Neuronal stem cell (in vitro differentiated cells): ENCODE measurements around the gene PPM1K. TPM values are rescaled to one million over a fixed set of nuclear protein-coding genes. Genes with fewer than 3 reads are reported as not detected.
A peak's percentile ranks its signal among the peaks of the same experiment; 100 is the strongest.

Experiments
- DNase-seq: peaks from one replicate; pipeline ENCODE4 v3.0.0-alpha.2; 2013; ENCODE audit warnings: low spot score
- H2AFZ ChIP-seq: one replicate; pipeline ENCODE4 v1.6.1; 2013; ENCODE audit warnings: mild to moderate bottlenecking, low read length, inconsistent platforms
- H2AK5ac ChIP-seq: 2 replicates; pipeline ENCODE4 v1.6.1; 2013; ENCODE audit warnings: low read depth, mild to moderate bottlenecking, inconsistent platforms, low read length, moderate library complexity, mixed read lengths
- H2BK120ac ChIP-seq: 2 replicates; pipeline ENCODE4 v1.6.1; 2013; ENCODE audit warnings: low read depth, mild to moderate bottlenecking, inconsistent platforms, low read length, moderate library complexity, mixed read lengths
- H2BK12ac ChIP-seq: one replicate; pipeline ENCODE4 v1.6.1; 2013; ENCODE audit warnings: low read length, inconsistent platforms
- H2BK15ac ChIP-seq: 2 replicates; pipeline ENCODE4 v1.6.1; 2013; ENCODE audit warnings: mild to moderate bottlenecking, low read length, inconsistent platforms, mixed read lengths
- H2BK5ac ChIP-seq: one replicate; pipeline ENCODE4 v1.6.1; 2013; ENCODE audit warnings: inconsistent platforms, mild to moderate bottlenecking, low read length, moderate library complexity
- H3K14ac ChIP-seq: one replicate; pipeline ENCODE4 v1.6.1; 2013; ENCODE audit warnings: low read length, inconsistent platforms
- H3K18ac ChIP-seq: 2 replicates; pipeline ENCODE4 v1.6.1; 2013; ENCODE audit warnings: low read length, inconsistent platforms
- H3K23ac ChIP-seq: 2 replicates; pipeline ENCODE4 v1.6.1; 2013; ENCODE audit warnings: low read depth, mild to moderate bottlenecking, mixed read lengths, low read length, inconsistent platforms; ENCODE audit not compliant: poor library complexity
- H3K27ac ChIP-seq: replicated peaks from 3 replicates; pipeline ENCODE4 v1.5.1; 2013; ENCODE audit warnings: low read length, inconsistent platforms
- H3K27me3 ChIP-seq, 3 experiments: 2 replicates each; pipeline ENCODE4 v1.6.1; 2013; ENCODE audit warnings: low read length in 3 of 3, mild to moderate bottlenecking in 2 of 3, inconsistent platforms in 1 of 3, low read depth in 1 of 3, mixed read lengths in 1 of 3, moderate library complexity in 1 of 3; ENCODE audit not compliant: control insufficient read depth in 3 of 3, insufficient read depth in 3 of 3
- H3K36me3 ChIP-seq, 2 donors: replicated peaks in 1 of 2; 2 replicates each; pipeline ENCODE4 v1.6.1; 2013; ENCODE audit warnings: low read length in 2 of 2; ENCODE audit not compliant: control insufficient read depth in 2 of 2, insufficient read depth in 2 of 2
- H3K4ac ChIP-seq: 2 replicates; pipeline ENCODE4 v1.6.1; 2013; ENCODE audit warnings: inconsistent platforms, mild to moderate bottlenecking, low read length, moderate library complexity
- H3K4me1 ChIP-seq, 2 donors: 1 replicate in 1 of 2; 2 replicates in 1 of 2; pipeline ENCODE4 v1.6.1; 2013; ENCODE audit warnings: low read length in 2 of 2, low read depth in 1 of 2; ENCODE audit not compliant: control insufficient read depth in 2 of 2, insufficient read depth in 1 of 2
- H3K4me2 ChIP-seq: one replicate; pipeline ENCODE4 v1.6.1; 2013; ENCODE audit warnings: mild to moderate bottlenecking, low read length, inconsistent platforms; ENCODE audit not compliant: insufficient read depth, poor library complexity, severe bottlenecking
- H3K4me3 ChIP-seq, 2 donors: 2 replicates each; pipeline ENCODE4 v1.5.1; 2013; ENCODE audit warnings: low read length in 2 of 2, mild to moderate bottlenecking in 2 of 2, inconsistent platforms in 1 of 2, moderate library complexity in 1 of 2
- H3K79me1 ChIP-seq: one replicate; pipeline ENCODE4 v1.6.1; 2013; ENCODE audit warnings: low read depth, mild to moderate bottlenecking, inconsistent platforms, low read length, moderate library complexity
- H3K9ac ChIP-seq: one replicate; pipeline ENCODE4 v1.6.1; 2013; ENCODE audit warnings: mild to moderate bottlenecking, low read depth, low read length, inconsistent platforms; ENCODE audit not compliant: poor library complexity
- H3K9me3 ChIP-seq, 2 donors: replicated peaks in 1 of 2; 2 replicates each; pipeline versions ENCODE3 to v1.6.1; 2013; ENCODE audit warnings: low read length in 2 of 2, mild to moderate bottlenecking in 2 of 2, inconsistent platforms in 1 of 2, low read depth in 1 of 2, mixed read lengths in 1 of 2, moderate library complexity in 1 of 2; ENCODE audit not compliant: control insufficient read depth in 2 of 2, insufficient read depth in 1 of 2
- H4K8ac ChIP-seq: one replicate; pipeline ENCODE4 v1.6.1; 2013; ENCODE audit warnings: low read depth, mild to moderate bottlenecking, inconsistent platforms, low read length, moderate library complexity
- H4K91ac ChIP-seq: one replicate; pipeline ENCODE4 v1.6.1; 2013; ENCODE audit warnings: low read length, low read depth, mild to moderate bottlenecking, inconsistent platforms; ENCODE audit not compliant: poor library complexity
- WGBS, 2 donors: extraction: QIAGEN DNeasy Blood & Tissue Kit; methylation state at CpG; one replicate each; pipeline ENCODE4 v1.1.7; 2013; ENCODE audit warnings: missing lambda C conversion rate in 2 of 2, mixed read lengths in 1 of 2; ENCODE audit not compliant: insufficient read length in 2 of 2, insufficient replicate concordance in 1 of 2; ENCODE audit errors: extremely low coverage in 2 of 2; 5-methylcytosine and 5-hydroxymethylcytosine counted together
- small RNA-seq: library from polyadenylated mRNA; stranded (forward); fragments of <200 nt; extraction: miRNeasy Mini kit (QIAGEN cat#:217004); gene quantifications from one replicate; pipeline ENCODE3, GENCODE V24; 2013; ENCODE audit not compliant: insufficient read depth

The PPM1K gene

DNA sequence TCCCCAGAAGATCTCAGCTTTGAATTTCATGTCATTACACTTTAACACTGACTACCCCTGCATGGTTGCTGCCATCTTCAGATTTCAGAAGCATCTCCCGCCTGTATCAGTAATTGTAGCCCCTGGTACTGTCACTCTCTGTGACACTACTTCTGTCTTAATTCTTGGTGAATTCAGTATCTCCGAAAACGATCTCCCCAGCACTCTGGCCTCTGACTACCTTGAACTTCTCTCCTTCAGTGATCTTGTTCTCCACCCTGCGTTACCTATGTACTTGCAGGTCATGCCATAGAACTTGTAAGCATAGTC, 72.2 kb downstream of the PPM1K start:
- Histone ChIP-seq H2BK5ac (no peak overlapping the region), H3K79me1 (no peaks in the 10 kb centered on the region), H3K4me2 (no peak overlapping the region), H2BK120ac (no peak overlapping the region), H2AFZ (no peak overlapping the region), H3K4ac (no peak overlapping the region), H3K27ac (no peak overlapping the region), H3K36me3 (no peaks in the 10 kb centered on the region), H4K91ac (no peak overlapping the region), H3K4me1 (no peaks in the 10 kb centered on the region), H3K27me3 (no peaks in the 10 kb centered on the region), H3K18ac (no peak overlapping the region), H2BK12ac (no peak overlapping the region), H3K9ac (no peak overlapping the region), H4K8ac (no peak overlapping the region), H3K14ac (no peak overlapping the region), H3K9me3 (no peaks in the 10 kb centered on the region), H3K4me3 (no peak overlapping the region), H2BK15ac (no peak overlapping the region), H2AK5ac (no peak overlapping the region), H3K23ac (no peak overlapping the region)
- WGBS, 2 donors: no CpG with 5 or more reads among the region's 4 CpGs
- DNase-seq: no peak

- no peak overlapping the region for H4K91ac ChIP-seq
- H2BK5ac ChIP-seq: no peak overlapping the region
- no peak overlapping the region for H2BK120ac ChIP-seq
- no peak overlapping the region for H2AK5ac ChIP-seq
- no peak overlapping the region for H4K8ac ChIP-seq
- no CpG with 5 or more reads among the region's 18 CpGs for WGBS, 2 donors
- no peaks in the 10 kb centered on the region for H3K79me1 ChIP-seq
- no peak overlapping the region for H2BK12ac ChIP-seq
- no peak overlapping the region for H3K9ac ChIP-seq
- peak; percentile 72 for DNase-seq
- no peaks in the 10 kb centered on the region for H3K4me1 ChIP-seq
- H3K27me3 ChIP-seq: no peaks in the 10 kb centered on the region
- no peak overlapping the region for H3K18ac ChIP-seq
- H2AFZ ChIP-seq: no peak overlapping the region
- H3K23ac ChIP-seq: no peak overlapping the region
- no peak overlapping the region for H3K14ac ChIP-seq
- H3K4me3 ChIP-seq: no peak overlapping the region
- H3K4me2 ChIP-seq: no peak overlapping the region
- no peak overlapping the region for H3K4ac ChIP-seq
- H3K9me3 ChIP-seq: no peaks in the 10 kb centered on the region
- H2BK15ac ChIP-seq: no peak overlapping the region
- no peaks in the 10 kb centered on the region for H3K36me3 ChIP-seq
- no peak overlapping the region for H3K27ac ChIP-seq
These were observed 72.7 kb downstream of the PPM1K start for GRCh38 chr4:88211473-88212252.

- no peaks in the 10 kb centered on the region for H3K36me3 ChIP-seq
- H2BK12ac ChIP-seq: no peak overlapping the region
- no peak overlapping the region for H3K23ac ChIP-seq
- no peaks in the 10 kb centered on the region for H3K4me1 ChIP-seq
- no peak overlapping the region for H3K14ac ChIP-seq
- no peaks in the 10 kb centered on the region for H3K9me3 ChIP-seq
- no peak overlapping the region for H2BK5ac ChIP-seq
- H2BK15ac ChIP-seq: no peak overlapping the region
- no peak overlapping the region for H3K4ac ChIP-seq
- no peaks in the 10 kb centered on the region for H3K79me1 ChIP-seq
- no peak overlapping the region for H3K4me2 ChIP-seq
- no peak overlapping the region for H3K4me3 ChIP-seq
- no peak overlapping the region for H2AFZ ChIP-seq
- no peak overlapping the region for H4K8ac ChIP-seq
- H3K27ac ChIP-seq: no peak overlapping the region
- no peak overlapping the region for H3K18ac ChIP-seq
- H3K9ac ChIP-seq: no peak overlapping the region
- no CpG with 5 or more reads among the region's 4 CpGs for WGBS, 2 donors
- H3K27me3 ChIP-seq: no peaks in the 10 kb centered on the region
- no peak overlapping the region for H2AK5ac ChIP-seq
- no peak overlapping the region for H4K91ac ChIP-seq
- no peak overlapping the region for H2BK120ac ChIP-seq
- no peak for DNase-seq
These were observed 76.2 kb downstream of the PPM1K start for GRCh38 chr4:88208156-88208555.

Small RNA genes within 50 kb of the gene (small RNA-seq; reads per million reads assigned to genes)
- gene RF00019 (not detected), gene RNU6-1298P (not detected)
